Superior temporal gyrus (tissue), 1 donor: ENCODE measurements around the gene CABLES1.
A peak's percentile ranks its signal among the peaks of the same experiment; 100 is the strongest.

Experiments
- DNase-seq: peaks from one replicate; pipeline ENCODE4 v3.0.0-alpha.2; 2016; ENCODE audit errors: extremely low spot score

The CABLES1 gene

DNA sequence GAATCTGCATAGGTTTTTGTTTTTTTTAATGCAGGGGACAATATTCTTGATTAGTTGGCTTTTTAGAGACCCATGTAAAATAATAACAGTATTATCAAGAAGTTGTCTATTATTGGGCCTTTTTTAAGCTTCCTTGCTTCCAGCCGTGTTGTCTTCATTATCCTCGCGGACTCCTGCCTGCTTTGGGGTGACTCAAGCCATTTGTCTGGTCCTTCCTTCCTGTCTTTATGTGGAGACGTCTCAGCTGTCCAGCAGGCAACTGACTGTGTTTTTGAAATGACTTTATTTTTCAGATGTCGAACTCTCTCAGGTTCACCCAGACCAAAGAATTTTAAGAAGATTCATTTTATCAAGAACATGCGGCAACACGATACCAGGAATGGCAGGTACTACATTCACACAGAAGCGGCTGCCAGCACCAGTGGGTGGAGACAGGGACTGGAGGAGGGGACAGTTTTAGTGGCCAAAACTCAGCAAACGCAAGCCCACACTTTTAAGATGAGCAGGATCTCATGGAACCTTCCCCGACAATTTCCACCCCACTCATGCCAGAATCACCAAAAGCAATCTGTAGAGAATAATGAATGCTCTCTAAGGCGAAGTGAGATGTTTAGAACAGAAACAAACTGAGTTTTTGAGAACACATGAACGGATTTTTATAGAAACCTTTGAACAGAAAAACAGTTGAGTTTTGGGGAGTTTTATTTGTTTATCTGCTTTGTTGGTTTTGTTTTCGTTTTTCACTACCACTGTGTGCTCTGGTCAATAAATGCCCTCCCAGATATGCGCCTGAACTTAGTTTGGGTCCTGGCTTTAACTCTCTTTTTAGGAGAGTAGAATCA, 59.1 kb downstream of the CABLES1 start:
- no peak for DNase-seq

DNA sequence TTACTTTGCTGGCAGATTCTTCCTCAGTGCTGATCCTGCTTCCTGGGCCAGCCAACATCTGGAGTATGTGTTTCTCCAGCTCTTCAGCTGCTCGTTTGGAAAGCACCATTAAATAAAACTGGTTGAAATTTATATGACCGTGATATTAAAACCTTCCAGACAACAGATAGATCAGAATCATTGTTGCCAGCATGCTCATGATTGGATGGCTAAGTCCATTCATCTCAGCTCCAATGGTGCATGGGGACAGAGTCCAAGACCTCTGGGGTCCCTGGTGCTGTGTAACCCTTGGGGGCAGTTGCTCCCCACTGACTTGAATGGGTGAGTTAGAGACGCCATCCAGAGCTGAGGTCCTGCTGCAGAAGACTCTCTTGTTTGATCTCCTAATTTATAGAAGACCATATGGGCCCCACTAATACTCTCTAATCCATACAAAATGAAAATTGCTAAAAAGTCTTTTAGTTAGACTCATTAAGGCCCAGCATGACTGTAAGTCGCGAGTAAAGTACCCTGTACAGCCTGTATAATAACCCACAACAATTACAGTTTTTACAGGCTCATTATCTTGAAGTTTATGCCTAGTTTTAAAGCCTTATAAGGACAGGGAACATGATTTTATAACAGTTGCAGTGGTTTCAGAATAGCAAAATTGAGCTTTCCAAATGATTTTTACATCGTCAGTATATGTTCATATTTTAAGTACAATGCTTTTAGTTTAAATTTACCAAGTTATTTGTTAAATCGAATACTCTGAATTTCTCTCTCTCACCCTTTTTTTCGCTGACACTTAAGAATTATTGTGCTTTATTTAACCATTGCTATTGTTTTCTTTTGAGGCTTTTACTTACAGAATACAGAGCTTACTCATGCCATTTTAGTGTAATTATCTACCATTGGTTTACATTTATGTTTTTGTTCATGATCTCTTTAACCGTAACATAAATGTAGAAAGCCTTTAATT, 60.0 kb downstream of the CABLES1 start:
- no peak for DNase-seq

DNA sequence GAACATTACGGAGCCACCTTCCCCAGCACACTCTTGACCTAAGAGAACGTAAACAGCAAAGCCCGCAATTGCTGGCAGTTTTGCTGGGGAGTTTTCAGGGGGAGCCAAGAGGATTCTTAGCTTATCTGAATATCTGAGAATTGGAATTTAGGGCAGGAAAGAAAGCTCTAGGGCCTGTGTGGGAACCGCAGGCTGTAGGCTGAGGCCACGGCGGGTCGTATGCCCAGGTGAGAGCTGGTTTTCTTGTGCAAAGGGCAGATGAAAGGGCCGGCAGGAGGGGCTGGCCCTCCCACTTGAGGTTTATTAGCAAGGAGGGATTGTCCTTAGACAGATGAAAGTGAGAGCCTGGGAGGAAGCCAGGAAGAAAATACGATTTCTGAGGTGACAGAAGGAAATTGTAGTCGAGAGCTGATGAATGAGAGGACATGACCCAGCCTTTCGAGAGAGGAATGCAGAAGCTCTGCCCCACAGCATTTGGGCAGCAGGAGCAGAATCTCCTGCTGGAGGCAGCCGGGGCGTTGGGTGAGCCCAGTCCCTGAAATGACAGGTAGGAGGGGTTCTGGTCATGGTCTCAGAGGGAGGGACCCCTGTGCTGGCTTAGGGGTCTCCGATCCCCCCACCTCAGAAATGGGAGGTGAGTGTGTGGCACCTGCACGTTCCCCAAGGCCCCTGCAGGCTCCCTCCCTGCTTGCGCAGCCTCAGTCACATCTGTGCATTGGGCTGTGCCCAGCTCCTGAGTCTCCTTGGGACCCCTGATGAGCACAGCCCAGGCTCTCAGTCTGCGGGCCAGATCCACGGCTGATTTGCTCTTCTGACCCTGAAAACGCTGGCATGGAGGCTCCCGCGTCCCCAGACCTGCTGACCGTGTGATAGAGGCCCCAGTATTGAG, 61.1 kb downstream of the CABLES1 start:
- DNase-seq = no peak

DNA sequence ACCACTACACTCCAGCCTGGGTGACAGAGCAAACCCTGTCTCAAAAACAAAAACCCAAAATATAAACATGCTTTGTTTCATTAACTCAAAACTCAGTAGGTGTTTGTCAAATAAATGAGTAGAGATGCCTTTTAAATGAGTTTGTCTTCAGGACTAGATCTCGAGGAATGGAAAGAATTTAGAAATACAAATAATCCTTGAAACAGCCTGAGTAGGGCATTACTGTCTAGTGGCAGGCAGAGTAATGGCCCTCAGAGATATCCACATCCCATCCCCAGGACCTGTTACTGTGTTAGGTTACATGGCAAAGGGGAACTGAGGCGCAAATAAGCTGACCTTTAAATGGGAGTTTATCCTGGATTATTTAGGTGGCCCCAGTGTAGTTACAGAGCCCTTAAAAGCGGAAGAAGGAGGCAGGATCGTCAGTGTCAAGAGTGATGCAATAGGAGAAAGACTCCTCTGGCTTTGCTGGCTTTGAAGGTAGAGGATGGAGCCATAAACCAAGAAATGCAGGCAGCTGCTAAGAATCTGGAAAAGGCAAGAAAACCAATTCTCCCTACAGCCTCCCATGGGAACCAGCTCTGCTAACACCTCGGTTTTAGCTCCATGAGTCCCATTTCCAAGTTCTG, 63.0 kb downstream of the CABLES1 start:
- no peak for DNase-seq

GRCh38 chr18:23200756-23201155, 65.5 kb downstream of the CABLES1 start:
- DNase-seq = no peak

GRCh38 chr18:23201741-23202140, 66.5 kb downstream of the CABLES1 start:
- DNase-seq = no peak

DNA sequence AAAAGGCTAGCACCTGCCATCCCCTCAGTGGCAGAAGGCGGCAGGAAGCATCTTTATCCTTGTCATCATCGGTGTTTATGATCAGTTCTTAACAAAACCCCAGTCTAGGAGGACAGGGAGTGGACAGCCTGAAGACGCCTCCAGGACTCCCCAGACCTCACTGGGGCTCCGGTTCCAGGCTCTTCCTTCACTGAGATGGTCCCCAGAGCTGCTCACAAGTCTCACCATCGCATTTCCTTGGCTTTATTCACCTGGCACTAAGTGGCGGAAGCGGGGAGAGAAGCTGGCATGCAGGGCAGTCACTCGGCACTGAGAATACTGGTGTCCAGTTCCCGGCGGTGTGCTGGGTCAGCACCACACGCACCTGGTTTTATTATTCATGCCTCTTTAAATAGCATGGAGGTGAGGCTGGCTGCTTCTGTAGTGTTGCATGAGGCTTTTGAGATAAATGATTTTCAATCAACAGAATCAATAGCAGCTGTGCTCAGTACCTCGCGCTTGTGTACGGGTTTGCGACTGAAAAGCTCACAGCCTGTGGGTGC, 68.7 kb downstream of the CABLES1 start:
- no peak for DNase-seq

- no peak for DNase-seq
Measured at GRCh38 chr18:23204589-23205235, 69.4 kb downstream of the CABLES1 start.

DNA sequence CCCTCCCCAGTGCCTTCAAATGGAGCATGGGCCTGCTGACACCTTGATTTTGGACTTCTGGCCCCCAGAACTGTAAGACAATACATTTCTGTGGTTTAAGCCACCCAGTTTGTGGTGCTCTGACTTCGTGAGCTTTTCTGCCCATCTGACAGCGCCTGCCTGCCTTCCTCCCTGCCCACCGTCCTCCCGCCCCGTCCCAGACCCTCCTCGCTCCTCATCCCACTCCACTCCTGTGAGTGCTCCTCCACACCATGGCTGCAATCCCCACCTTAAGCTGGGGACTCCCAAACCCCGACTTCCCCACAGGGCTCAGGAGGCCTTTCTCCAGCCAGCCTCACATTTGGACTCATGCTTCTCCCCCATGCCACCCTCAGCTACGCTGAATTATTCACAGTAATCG, 70.7 kb downstream of the CABLES1 start:
- DNase-seq = no peak

- no peak for DNase-seq
Measured at GRCh38 chr18:23207191-23207955, 72.1 kb downstream of the CABLES1 start.

DNA sequence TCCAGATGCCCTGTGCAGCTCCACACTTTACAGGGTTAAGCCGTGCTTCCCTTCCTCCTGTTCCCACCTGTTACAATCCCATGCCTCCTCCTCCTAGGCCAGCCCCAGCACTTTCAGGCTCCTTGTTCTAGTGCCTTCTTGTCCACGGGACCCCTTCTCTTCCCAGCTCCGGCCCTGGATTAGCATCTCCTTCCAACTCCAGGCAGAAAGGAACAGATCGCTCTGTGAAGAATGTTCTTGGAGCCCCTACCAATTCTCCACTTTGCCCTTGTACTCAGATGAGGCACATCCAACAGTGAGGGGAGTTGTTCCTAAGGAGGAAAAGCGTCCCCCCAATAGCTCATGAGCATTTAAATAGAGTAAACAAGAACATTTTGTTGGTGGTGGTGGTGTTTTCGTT, 72.7 kb downstream of the CABLES1 start:
- no peak for DNase-seq

DNA sequence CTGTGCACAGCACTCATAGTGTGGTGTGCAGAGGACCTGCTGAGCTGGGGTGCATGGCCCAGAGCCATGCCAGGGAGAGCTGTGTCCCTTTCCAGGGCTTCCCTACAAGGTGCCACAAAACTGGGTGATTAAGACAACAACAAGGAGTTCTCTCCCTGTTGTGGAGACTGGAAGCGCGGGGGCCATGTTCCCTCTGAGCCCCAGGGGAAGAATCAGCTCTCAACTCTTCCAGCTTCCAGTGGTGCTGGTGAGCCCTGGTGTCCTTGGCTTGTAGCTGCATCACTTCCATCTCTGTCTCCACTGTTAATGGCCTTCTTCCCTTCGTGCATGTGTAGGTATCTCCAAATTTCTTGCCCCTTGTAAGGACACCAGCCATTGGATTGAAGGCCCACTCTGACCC, 73.3 kb downstream of the CABLES1 start:
- no peak for DNase-seq

DNA sequence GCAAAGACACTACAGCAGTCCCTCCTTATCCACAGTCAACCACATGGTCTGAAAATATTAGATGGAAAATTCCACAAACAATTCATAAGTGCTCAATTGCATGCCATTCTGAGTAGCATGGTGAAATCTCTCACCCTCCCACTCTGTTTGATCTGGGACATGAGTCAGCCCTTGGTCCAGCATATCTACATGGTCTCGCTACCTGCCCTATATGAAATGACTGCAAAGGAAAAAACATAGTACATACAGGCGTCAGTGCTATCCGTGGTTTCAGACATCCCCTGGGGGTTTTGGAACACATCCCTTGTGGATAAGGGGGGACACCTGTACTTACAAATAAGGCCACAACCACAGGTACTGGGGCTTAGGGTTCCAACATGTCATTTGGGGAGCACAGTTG, 73.7 kb downstream of the CABLES1 start:
- DNase-seq = no peak

GRCh38 chr18:23209796-23210195, 74.5 kb downstream of the CABLES1 start:
- no peak for DNase-seq

GRCh38 chr18:23210526-23210925, 75.2 kb downstream of the CABLES1 start:
- no peak for DNase-seq

GRCh38 chr18:23211146-23211545, 75.9 kb downstream of the CABLES1 start:
- DNase-seq = no peak

DNA sequence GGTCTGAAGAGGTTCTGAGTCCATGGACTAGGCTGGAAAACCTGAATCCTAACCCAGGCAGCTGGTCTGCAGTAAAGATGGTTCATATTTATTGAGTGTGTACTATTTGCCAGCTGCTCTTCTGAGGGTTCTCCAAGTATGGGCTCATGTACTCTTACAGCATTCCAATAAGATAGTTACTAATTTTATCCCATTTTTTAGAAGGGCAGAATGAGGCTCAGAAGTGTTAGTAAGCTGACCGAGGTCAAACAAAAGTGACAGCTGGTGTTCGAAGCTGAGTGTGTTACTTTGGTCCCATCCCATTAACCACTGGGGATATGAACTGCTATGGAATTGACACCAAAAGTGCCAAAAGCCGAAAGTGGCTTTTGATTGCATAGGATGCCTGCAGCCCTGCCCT, 76.9 kb downstream of the CABLES1 start:
- DNase-seq = no peak

DNA sequence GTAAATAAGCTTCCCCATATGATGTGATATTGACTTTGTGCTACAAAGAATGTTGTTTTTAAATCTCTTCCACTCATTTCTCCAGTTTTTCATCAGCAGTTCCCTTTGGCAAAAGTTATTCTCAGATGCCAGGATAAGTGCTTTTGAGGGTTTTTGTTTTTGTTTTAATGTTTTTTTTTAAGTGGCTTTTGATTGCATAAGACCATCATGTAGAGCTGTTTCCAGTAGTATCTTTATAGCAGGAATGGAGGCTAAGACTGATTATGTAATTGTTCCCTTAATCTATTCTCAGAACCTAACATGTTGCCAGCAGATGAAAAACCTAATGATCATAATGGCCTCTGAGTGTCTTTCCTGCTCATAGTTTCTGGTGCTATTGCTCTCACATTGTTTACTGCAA, 77.9 kb downstream of the CABLES1 start:
- peak; percentile 72 for DNase-seq

DNA sequence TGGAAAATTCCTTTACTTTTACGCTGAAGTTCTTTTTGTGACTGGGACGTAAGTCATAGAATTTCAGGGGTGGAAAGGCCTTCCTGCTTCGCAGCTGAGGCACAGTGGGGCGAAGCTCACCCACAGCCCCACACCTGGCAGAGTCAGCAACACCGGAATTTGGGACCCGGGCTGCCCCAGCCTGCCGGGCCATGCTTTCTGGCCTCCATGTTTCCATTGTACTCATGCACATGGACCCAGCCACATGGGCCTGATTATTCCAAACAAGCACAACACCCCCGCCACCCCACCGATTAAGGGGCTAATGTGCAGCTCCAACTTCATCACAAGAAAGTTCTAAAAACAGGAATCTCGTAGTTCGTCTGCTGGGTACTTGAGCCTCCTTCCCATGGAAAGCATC, 82.5 kb downstream of the CABLES1 start:
- DNase-seq = no peak

DNA sequence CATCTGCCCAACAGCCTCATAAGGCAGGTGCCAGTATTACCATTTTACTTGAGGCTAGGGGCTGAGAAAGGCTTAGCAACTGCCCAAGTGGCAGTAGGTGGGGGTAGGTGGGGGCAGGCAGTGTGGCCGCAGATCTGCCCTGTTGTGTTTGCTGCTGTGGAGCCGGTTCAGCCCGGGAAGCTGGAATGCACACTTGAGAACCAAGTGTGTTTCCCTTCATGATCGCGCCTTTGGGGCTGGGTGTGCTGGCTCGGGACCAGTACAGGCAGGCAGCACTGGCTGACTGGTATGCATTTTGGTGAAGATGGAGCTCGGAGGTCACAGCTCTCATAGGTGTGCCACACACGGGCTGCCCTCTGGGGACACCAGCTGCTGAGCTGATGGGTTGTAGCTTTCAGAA, 85.1 kb downstream of the CABLES1 start:
- no peak for DNase-seq
